KMS-11 (cell line): Measurements from ENCODE around the gene ZG16.

Source experiments
- H2AFZ ChIP-seq: fragments of 200-600 bp; sonication (generic); 2 replicates; pipeline ENCODE4 v1.6.1; 2016; ENCODE audit warnings: antibody characterized with exemption, mixed run types, low read depth
- H3K27ac ChIP-seq: fragments of 200-600 bp; sonication (generic); 2 replicates; pipeline ENCODE4 v1.6.1; 2016; ENCODE audit warnings: mild to moderate bottlenecking, mixed run types
- H3K27me3 ChIP-seq: fragments of 200-600 bp; sonication (generic); 2 replicates; pipeline ENCODE4 v1.6.1; 2017; ENCODE audit warnings: mild to moderate bottlenecking, low read depth, mixed run types, moderate library complexity; ENCODE audit not compliant: insufficient read depth
- H3K36me3 ChIP-seq: fragments of 200-600 bp; sonication (generic); 2 replicates; pipeline ENCODE4 v1.6.1; 2017; ENCODE audit warnings: mild to moderate bottlenecking, mixed run types; ENCODE audit not compliant: insufficient read depth
- H3K4me1 ChIP-seq: fragments of 200-600 bp; sonication (generic); 2 replicates; pipeline ENCODE4 v1.6.1; 2016; ENCODE audit warnings: mild to moderate bottlenecking, low read depth, mixed run types; ENCODE audit not compliant: poor library complexity, severe bottlenecking
- H3K4me2 ChIP-seq: fragments of 200-600 bp; sonication (generic); 2 replicates; pipeline ENCODE4 v1.7.0; 2016; ENCODE audit warnings: mild to moderate bottlenecking, mixed run types
- H3K4me3 ChIP-seq: fragments of 200-600 bp; sonication (generic); IDR thresholded peaks from 2 replicates; pipeline ENCODE4 v1.6.1; 2017; ENCODE audit warnings: low read depth, low read length, mixed read lengths; ENCODE audit not compliant: insufficient read depth
- H3K79me2 ChIP-seq: fragments of 200-600 bp; sonication (generic); 2 replicates; pipeline ENCODE4 v1.6.1; 2016; ENCODE audit warnings: low read depth, mixed run types; ENCODE audit not compliant: insufficient read depth
- H3K9ac ChIP-seq: fragments of 200-600 bp; sonication (generic); 2 replicates; pipeline ENCODE4 v1.6.1; 2016; ENCODE audit warnings: mild to moderate bottlenecking, mixed run types
- H4K20me1 ChIP-seq: fragments of 200-600 bp; sonication (generic); 2 replicates; pipeline ENCODE4 v1.6.1; 2016; ENCODE audit warnings: mild to moderate bottlenecking, mixed run types; ENCODE audit not compliant: insufficient read depth
- TF ChIP-seq, protein P1 (sequence below): fragments of 200-600 bp; sonication (generic); conservative IDR thresholded peaks from 2 replicates; pipeline ENCODE4 v1.6.1; 2017; ENCODE audit warnings: low read depth, mild to moderate bottlenecking, antibody characterized with exemption, low read length, moderate library complexity, mixed read lengths

Gene ZG16

DNA sequence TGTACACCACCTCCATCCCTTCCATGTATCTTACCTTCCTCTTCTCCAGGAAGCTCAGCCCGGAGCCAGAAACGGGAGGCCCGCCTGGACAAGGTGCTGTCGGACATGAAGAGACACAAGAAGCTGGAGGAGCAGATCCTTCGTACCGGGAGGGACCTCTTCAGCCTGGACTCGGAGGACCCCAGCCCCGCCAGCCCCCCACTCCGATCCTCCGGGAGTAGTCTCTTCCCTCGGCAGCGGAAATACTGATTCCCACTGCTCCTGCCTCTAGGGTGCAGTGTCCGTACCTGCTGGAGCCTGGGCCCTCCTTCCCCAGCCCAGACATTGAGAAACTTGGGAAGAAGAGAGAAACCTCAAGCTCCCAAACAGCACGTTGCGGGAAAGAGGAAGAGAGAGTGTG is 41.5 kb downstream of the ZG16 start:
- Histone ChIP-seq H3K4me2 (peak overlapping the region; percentile 65), H3K4me3 (no peak overlapping the region), H2AFZ (no peak overlapping the region), H3K27ac (no peak overlapping the region), H3K36me3 (no peaks in the 10 kb centered on the region), H4K20me1 (no peaks in the 10 kb centered on the region), H3K4me1 (peaks cover 65% of the 10 kb centered on the region), H3K9ac (no peak overlapping the region), H3K27me3 (no peaks in the 10 kb centered on the region), H3K79me2 (peaks cover 27% of the 10 kb centered on the region)
- TF ChIP-seq, protein P1, sequence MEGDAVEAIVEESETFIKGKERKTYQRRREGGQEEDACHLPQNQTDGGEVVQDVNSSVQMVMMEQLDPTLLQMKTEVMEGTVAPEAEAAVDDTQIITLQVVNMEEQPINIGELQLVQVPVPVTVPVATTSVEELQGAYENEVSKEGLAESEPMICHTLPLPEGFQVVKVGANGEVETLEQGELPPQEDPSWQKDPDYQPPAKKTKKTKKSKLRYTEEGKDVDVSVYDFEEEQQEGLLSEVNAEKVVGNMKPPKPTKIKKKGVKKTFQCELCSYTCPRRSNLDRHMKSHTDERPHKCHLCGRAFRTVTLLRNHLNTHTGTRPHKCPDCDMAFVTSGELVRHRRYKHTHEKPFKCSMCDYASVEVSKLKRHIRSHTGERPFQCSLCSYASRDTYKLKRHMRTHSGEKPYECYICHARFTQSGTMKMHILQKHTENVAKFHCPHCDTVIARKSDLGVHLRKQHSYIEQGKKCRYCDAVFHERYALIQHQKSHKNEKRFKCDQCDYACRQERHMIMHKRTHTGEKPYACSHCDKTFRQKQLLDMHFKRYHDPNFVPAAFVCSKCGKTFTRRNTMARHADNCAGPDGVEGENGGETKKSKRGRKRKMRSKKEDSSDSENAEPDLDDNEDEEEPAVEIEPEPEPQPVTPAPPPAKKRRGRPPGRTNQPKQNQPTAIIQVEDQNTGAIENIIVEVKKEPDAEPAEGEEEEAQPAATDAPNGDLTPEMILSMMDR = no peak

DNA sequence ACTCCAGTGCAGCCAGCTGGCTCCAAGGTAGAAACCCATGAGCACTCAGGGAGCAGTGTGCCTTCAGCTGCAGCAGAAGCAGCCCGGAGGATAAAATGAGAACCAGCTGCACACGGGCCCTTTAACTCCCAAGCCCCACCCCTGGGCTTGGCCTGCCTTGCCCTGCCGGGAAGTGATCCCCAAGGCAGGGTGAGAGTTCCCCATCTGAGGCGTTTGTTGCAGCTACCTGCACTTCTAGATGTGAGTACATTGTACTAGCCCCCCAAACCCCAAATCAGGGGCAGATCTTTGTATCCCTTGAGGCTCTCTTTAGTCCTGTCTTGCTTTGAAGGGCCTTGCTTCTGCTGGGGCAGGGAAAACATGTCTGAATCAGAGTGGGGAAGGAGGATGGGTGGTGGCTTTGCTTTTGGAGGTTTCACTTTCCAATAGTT is 42.2 kb downstream of the ZG16 start, which contains the start of gene MVP:
MVP (plus strand) TSS at position 192 of the 431 bp plus-strand sequence. CDS start 10,088 bp downstream, outside the sequence.
- peak within 1 kb of the TSS; percentile 36 for H3K27ac ChIP-seq
- H4K20me1 ChIP-seq = no peaks in the 10 kb centered on the region
- H3K36me3 ChIP-seq = no peaks in the 10 kb centered on the region
- H3K79me2 ChIP-seq = peaks cover 27% of the 10 kb centered on the region
- 0 out of 2 replicates have a peak within 1 kb of the TSS, but pooled peaks have one; percentile 23 for H2AFZ ChIP-seq
- no peaks in the 10 kb centered on the region for H3K27me3 ChIP-seq
- TF ChIP-seq, protein P1 = no peak
- peak within 1 kb of the TSS; percentile 11; the same call in 1 of the 2 replicates for H3K9ac ChIP-seq
- no peak within 1 kb of the TSS for H3K4me3 ChIP-seq
- H3K4me2 ChIP-seq = peak within 1 kb of the TSS; percentile 65
- H3K4me1 ChIP-seq = peaks cover 68% of the 10 kb centered on the region

DNA sequence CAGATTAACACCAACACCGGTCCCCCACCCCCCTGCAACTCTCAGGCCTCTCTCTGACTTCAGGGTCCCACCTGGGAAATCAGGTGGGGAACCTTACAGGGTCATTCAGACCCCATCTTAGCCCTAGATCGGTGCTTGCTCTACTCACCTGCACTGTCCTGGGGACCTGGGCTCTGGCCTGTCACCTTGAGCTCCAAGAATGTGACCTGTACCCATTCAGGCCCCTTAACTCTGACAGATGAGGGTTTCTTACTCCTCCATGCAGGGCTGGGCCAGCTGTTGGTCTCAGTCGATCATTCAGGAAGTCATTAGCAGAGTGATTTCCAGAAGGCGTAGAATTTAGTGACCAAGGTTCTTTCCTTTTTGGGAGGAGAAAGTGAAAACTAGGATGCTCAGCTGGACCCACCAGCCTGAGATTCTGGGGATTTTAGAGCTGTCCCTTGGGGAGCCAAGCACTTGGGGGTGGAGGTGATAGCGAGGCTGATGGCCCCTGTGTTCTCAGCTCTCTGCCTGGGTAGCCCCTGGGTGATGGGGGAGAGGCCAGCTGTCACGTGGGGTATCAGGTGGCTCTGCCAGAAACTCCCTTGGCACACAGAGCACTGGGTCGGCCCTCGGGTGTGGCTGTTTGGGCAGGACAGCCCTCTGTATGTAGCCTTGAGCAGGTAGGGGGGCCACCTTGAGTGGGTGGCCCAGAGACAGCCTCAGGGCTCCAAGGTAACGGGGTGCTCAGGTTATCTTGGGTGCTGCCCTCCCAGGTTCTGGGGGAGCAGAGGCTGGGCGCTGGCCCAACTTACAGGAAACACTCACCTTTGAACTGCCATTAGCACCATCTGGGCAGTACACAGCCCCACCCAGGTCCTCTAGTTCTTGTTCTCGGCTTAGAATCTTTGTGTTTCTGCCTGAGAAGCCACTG is 42.9 kb downstream of the ZG16 start:
- H3K27ac ChIP-seq = peak overlapping the region; percentile 36
- no peaks in the 10 kb centered on the region for H3K36me3 ChIP-seq
- H3K27me3 ChIP-seq = no peaks in the 10 kb centered on the region
- H3K4me2 ChIP-seq = peak overlapping the region; percentile 65
- H4K20me1 ChIP-seq = no peaks in the 10 kb centered on the region
- no peak overlapping the region for H3K4me3 ChIP-seq
- TF ChIP-seq, protein P1 = no peak
- peak overlapping the region; percentile 11; the same call in 1 of the 2 replicates for H3K9ac ChIP-seq
- no peak overlapping the region for H2AFZ ChIP-seq
- peaks cover 27% of the 10 kb centered on the region for H3K79me2 ChIP-seq
- H3K4me1 ChIP-seq = peaks cover 72% of the 10 kb centered on the region

DNA sequence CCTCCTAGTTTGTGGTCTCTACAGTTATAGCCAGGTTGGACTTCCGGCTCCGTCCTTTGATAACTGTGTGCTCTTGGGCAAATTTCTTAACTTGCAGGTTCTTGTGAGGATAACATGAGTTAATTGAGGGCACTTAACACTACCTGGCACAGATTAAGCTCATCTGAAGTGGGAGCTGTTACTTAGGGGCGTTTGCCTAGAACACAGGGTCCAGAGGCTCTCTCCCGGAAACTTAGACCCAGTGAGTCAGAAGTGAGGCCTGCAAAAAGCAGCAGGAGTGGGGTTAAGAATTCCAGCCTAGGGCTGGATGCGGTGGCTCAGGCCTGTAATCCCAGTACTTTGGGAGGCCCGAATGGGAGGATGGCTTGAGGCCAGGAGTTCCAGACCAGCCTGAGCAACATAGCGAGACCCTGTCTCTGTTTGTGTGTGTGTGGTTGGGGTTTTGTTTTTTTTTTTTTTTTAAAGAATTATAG is 43.6 kb downstream of the ZG16 start:
- peaks cover 27% of the 10 kb centered on the region for H3K79me2 ChIP-seq
- H3K9ac ChIP-seq = peak overlapping the region; percentile 11; the same call in 1 of the 2 replicates
- peak overlapping the region; percentile 65 for H3K4me2 ChIP-seq

More for the DNA sequence above, 43.6 kb downstream of the ZG16 start:
- Histone ChIP-seq H3K27ac (peak overlapping the region; percentile 36), H2AFZ (no peak overlapping the region), H3K27me3 (no peaks in the 10 kb centered on the region), H3K4me1 (peaks cover 73% of the 10 kb centered on the region), H4K20me1 (no peaks in the 10 kb centered on the region), H3K4me3 (no peak overlapping the region), H3K36me3 (no peaks in the 10 kb centered on the region)
- TF ChIP-seq, protein P1 = no peak
